H1 (cell line): ENCODE measurements around the gene DNER. TPM values are rescaled to one million over a fixed set of nuclear protein-coding genes. Genes with fewer than 3 reads are reported as not detected.

ENCODE experiments used
- CTCF ChIA-PET: fragments of 300-600 bp; sonication (Branson Sonifier 250); formaldehyde crosslinking; loops from one replicate; lab custom pipeline; 2021; ENCODE audit not compliant: partially characterized antibody; lab: Charles Lee
- POLR2A ChIA-PET: fragments of 300-600 bp; sonication (Branson Sonifier 250); formaldehyde crosslinking; loops from one replicate; lab custom pipeline; 2021; ENCODE audit warnings: inconsistent platforms; ENCODE audit not compliant: partially characterized antibody; lab: Charles Lee
- DNase-seq, 2 experiments: peaks; one replicate each; pipeline versions ENCODE4 v3.0.0 to v3.0.0-alpha.2; 2010 to 2022; ENCODE audit warnings: low spot score in 2 of 2, low read depth in 1 of 2, mixed read lengths in 1 of 2
- FAIRE-seq: peaks from 2 replicates; lab custom pipeline; 2011; peaks lifted over from hg19 to GRCh38; lab: Jason Lieb, UNC
- H2AFZ ChIP-seq: 2 replicates; pipeline ENCODE4 v1.8.1; 2012; ENCODE audit warnings: low read length, inconsistent platforms
- H2AK5ac ChIP-seq: 2 replicates; pipeline ENCODE4 v1.6.1; 2013; ENCODE audit warnings: low read depth, low read length
- H2BK120ac ChIP-seq: replicated peaks from 2 replicates; pipeline ENCODE3; 2013; ENCODE audit warnings: low read depth, low read length, inconsistent platforms
- H2BK12ac ChIP-seq: 2 replicates; pipeline ENCODE4 v1.6.1; 2013; ENCODE audit warnings: low read depth, low read length
- H2BK15ac ChIP-seq: 2 replicates; pipeline ENCODE4 v1.6.1; 2013; ENCODE audit warnings: low read length
- H2BK20ac ChIP-seq: 2 replicates; pipeline ENCODE4 v1.6.1; 2013; ENCODE audit warnings: low read length
- H2BK5ac ChIP-seq: 2 replicates; pipeline ENCODE4 v1.6.1; 2013; ENCODE audit warnings: low read depth, low read length
- H3K14ac ChIP-seq: 2 replicates; pipeline ENCODE4 v1.6.1; 2013; ENCODE audit warnings: inconsistent platforms; ENCODE audit not compliant: insufficient read length
- H3K18ac ChIP-seq: 2 replicates; pipeline ENCODE4 v1.6.1; 2013; ENCODE audit warnings: low read length; ENCODE audit errors: extremely low read depth
- H3K23ac ChIP-seq: 2 replicates; pipeline ENCODE4 v1.6.1; 2013; ENCODE audit warnings: inconsistent platforms; ENCODE audit not compliant: insufficient read length
- H3K23me2 ChIP-seq: 2 replicates; pipeline ENCODE4 v1.6.1; 2013; ENCODE audit warnings: low read depth, low read length
- H3K27ac ChIP-seq: 2 replicates; pipeline ENCODE4 v1.6.1; 2011; ENCODE audit warnings: low read depth, low read length, inconsistent platforms
- H3K27me3 ChIP-seq, 4 experiments: replicated peaks in 1 of 4; 1 replicate in 1 of 4; 2 replicates in 3 of 4; pipeline versions ENCODE4 v1.6.1 to v1.8.1; 2011 to 2013; ENCODE audit warnings: low read length in 3 of 4, mild to moderate bottlenecking in 3 of 4, inconsistent platforms in 2 of 4, mixed read lengths in 2 of 4, moderate library complexity in 1 of 4; ENCODE audit not compliant: control insufficient read depth in 3 of 4, insufficient read depth in 3 of 4; ENCODE audit errors: extremely low read depth in 1 of 4
- H3K36me3 ChIP-seq, 4 experiments: 2 replicates each; pipeline versions ENCODE4 v1.6.1 to v1.8.1; 2011 to 2013; ENCODE audit warnings: mild to moderate bottlenecking in 4 of 4, low read length in 3 of 4, moderate library complexity in 2 of 4, control low read depth in 1 of 4, inconsistent platforms in 1 of 4; ENCODE audit not compliant: insufficient read depth in 4 of 4, control insufficient read depth in 2 of 4
- H3K4ac ChIP-seq: replicated peaks from 2 replicates; pipeline ENCODE3; 2013; ENCODE audit warnings: low read length, low read depth, mixed read lengths, inconsistent platforms; ENCODE audit not compliant: insufficient read length
- H3K4me1 ChIP-seq, 4 experiments: replicated peaks in 1 of 4; 1 replicate in 1 of 4; 2 replicates in 3 of 4; pipeline versions ENCODE4 v1.6.1 to v1.8.1; 2011 to 2013; ENCODE audit warnings: low read length in 3 of 4, inconsistent platforms in 2 of 4, mixed read lengths in 1 of 4; ENCODE audit not compliant: insufficient read depth in 4 of 4, control insufficient read depth in 3 of 4
- H3K4me2 ChIP-seq, 2 experiments: 2 replicates each; pipeline versions ENCODE4 v1.6.1 to v1.8.1; 2011 to 2013; ENCODE audit warnings: low read depth in 2 of 2, low read length in 2 of 2, control low read depth in 1 of 2, inconsistent platforms in 1 of 2, mild to moderate bottlenecking in 1 of 2; ENCODE audit not compliant: insufficient read depth in 1 of 2
- H3K4me3 ChIP-seq, 4 experiments: fragments of 200-600, 300-600 bp in 1 of 4; sonication (generic), shearing (Covaris generic), sonication (Bioruptor Twin) in 1 of 4; 2 replicates each; pipeline versions ENCODE4 v1.5.1 to v1.8.1; 2011 to 2016; ENCODE audit warnings: low read length in 4 of 4, low read depth in 3 of 4, control low read depth in 2 of 4, inconsistent platforms in 2 of 4, mild to moderate bottlenecking in 2 of 4, mixed read lengths in 1 of 4, moderate library complexity in 1 of 4; ENCODE audit not compliant: insufficient read depth in 2 of 4; ENCODE audit errors: extremely low read depth in 1 of 4
- H3K56ac ChIP-seq: replicated peaks from 2 replicates; pipeline ENCODE3; 2013; ENCODE audit warnings: low read depth, mild to moderate bottlenecking, mixed read lengths, low read length, inconsistent platforms; ENCODE audit not compliant: insufficient read length
- H3K79me1 ChIP-seq: 2 replicates; pipeline ENCODE4 v1.6.1; 2013; ENCODE audit warnings: low read depth, low read length, control low read depth
- H3K79me2 ChIP-seq, 2 experiments: 2 replicates each; pipeline versions ENCODE4 v1.6.1 to v1.8.1; 2012 to 2013; ENCODE audit warnings: low read length in 2 of 2, mild to moderate bottlenecking in 2 of 2, inconsistent platforms in 1 of 2; ENCODE audit not compliant: insufficient read depth in 2 of 2, control insufficient read depth in 1 of 2
- H3K9ac ChIP-seq, 4 experiments: replicated peaks in 1 of 4; 1 replicate in 1 of 4; 2 replicates in 3 of 4; pipeline versions ENCODE4 v1.6.1 to v1.8.1; 2011 to 2013; ENCODE audit warnings: low read depth in 3 of 4, low read length in 3 of 4, control low read depth in 2 of 4, mild to moderate bottlenecking in 2 of 4, moderate library complexity in 2 of 4, inconsistent platforms in 1 of 4; ENCODE audit errors: extremely low read depth in 1 of 4
- H3K9me3 ChIP-seq, 2 experiments: 2 replicates each; pipeline versions ENCODE4 v1.6.1 to v1.8.1; 2012 to 2013; ENCODE audit warnings: mild to moderate bottlenecking in 2 of 2, moderate library complexity in 2 of 2, control low read depth in 1 of 2, inconsistent platforms in 1 of 2, low read depth in 1 of 2, low read length in 1 of 2, mixed read lengths in 1 of 2; ENCODE audit not compliant: insufficient read depth in 2 of 2
- H4K20me1 ChIP-seq, 2 experiments: replicated peaks in 1 of 2; 2 replicates each; pipeline versions ENCODE3 to v1.8.1; 2011 to 2013; ENCODE audit warnings: inconsistent platforms in 2 of 2, low read length in 2 of 2, mild to moderate bottlenecking in 1 of 2; ENCODE audit not compliant: insufficient read depth in 2 of 2, control insufficient read depth in 1 of 2
- H4K5ac ChIP-seq: 2 replicates; pipeline ENCODE4 v1.6.1; 2013; ENCODE audit warnings: low read length, low read depth, mixed read lengths, inconsistent platforms; ENCODE audit not compliant: insufficient read length
- H4K8ac ChIP-seq: 2 replicates; pipeline ENCODE4 v1.8.0; 2013; ENCODE audit warnings: mild to moderate bottlenecking, moderate library complexity, low read length, inconsistent platforms; ENCODE audit not compliant: insufficient read depth; ENCODE audit errors: extremely low read depth
- H4K91ac ChIP-seq: replicated peaks from 2 replicates; pipeline ENCODE3; 2013; ENCODE audit warnings: low read length, mixed read lengths, inconsistent platforms; ENCODE audit not compliant: insufficient read length
- TEAD4 ChIP-seq: IDR thresholded peaks from 2 replicates; pipeline ENCODE4 v1.6.1; 2012; ENCODE audit warnings: low read depth, low read length, inconsistent platforms, mixed read lengths
- WGBS, 2 experiments: shearing (Covaris generic) in 1 of 2; methylation state at CpG; one replicate each; pipeline versions ENCODE4 v1.1.6 to v1.1.7; 2013 to 2015; ENCODE audit warnings: low lambda C conversion rate in 2 of 2, mixed read lengths in 2 of 2, inconsistent platforms in 1 of 2, low coverage in 1 of 2, missing lambda C conversion rate in 1 of 2; ENCODE audit not compliant: insufficient replicate concordance in 2 of 2, insufficient coverage in 1 of 2, insufficient read length in 1 of 2; ENCODE audit errors: extremely low coverage in 1 of 2, missing lambda C conversion rate in 1 of 2; 5-methylcytosine and 5-hydroxymethylcytosine counted together
- polyA plus RNA-seq, 7 experiments: library from polyadenylated mRNA; depleted of rRNA in 3 of 7; stranded (reverse) in 5 of 7; unstranded in 2 of 7; fragments of >200 nt in 5 of 7; fragments of 200-250 nt in 2 of 7; gene quantifications; 1 replicate in 5 of 7; 2 replicates in 1 of 7; 4 replicates in 1 of 7; pipeline versions ENCODE4 v1.2.1 to v1.2.3, GENCODE V29; 2011 to 2013; ENCODE audit warnings: missing spikeins in 2 of 7, mixed read lengths in 2 of 7
- total RNA-seq: library from RNA; stranded (reverse); fragmentation: NEBNext Ultra II Directional; extraction: Animal tissue kit (Norgen Biotek cat#: 25700); gene quantifications from 2 replicates; pipeline ENCODE4 v1.2.1, GENCODE V29; 2021

DNER gene
- total and polyA plus RNA-seq, 2 of the 8 experiments (the other 6 are each of a cell fraction or from before 2014, with no cell fraction given), result 6.8 to 16.3 TPM

DNA sequence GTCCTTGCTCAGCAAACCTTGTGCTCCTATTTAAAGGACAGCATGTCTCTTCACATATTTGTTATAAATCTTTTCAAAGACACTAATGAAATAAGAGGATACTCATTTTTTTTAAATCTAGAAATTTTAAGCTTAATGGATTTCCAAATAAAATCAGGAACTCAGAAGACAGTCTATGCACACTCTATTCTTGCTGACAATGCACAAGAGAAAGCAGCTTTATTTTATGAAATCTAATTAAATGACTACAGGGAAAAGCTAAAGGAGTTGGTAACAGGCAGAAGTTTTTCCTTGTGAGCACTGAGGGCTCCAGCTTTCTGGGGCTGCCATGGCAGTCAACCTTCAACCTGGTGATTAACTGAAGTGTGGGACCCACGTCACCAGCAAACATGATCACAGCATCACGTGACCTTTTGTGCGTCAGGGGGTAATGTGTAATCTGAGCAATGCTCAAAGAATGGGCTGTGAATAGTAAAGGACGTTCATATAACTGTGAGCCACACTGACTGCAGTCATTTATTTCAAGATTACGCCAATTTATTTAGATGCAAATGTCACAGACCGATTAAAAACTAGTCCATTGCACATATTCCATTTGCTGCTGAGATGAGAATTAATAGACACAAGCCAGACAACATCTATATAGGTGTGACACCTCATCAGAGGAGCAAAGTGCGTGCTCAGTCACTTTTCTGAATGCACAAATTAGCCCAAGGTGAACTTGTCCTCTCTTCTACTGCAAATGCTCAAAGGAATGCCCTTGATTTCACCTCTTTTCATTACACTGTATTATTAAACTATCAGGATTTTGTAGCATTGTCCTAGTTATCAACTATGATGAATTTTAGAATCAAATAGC is 11.6 kb upstream of the DNER start:
- Histone ChIP-seq H2AFZ (no peak overlapping the region), H4K91ac (no peak overlapping the region), H3K27ac (no peak overlapping the region), H4K8ac (no peak overlapping the region), H4K20me1 (no peaks in the 10 kb centered on the region), H2AK5ac (no peak overlapping the region), H3K79me1 (no peaks in the 10 kb centered on the region), H2BK15ac (no peak overlapping the region), H3K23me2 (no peaks in the 10 kb centered on the region; the same call in 1 of the 2 replicates), H4K5ac (no peak overlapping the region), H3K4me2 (no peak overlapping the region), H3K56ac (no peak overlapping the region), H3K9me3 (no peaks in the 10 kb centered on the region), H3K4ac (no peak overlapping the region), H2BK12ac (no peak overlapping the region), H2BK20ac (no peak overlapping the region), H3K9ac (no peak overlapping the region), H2BK120ac (no peak overlapping the region), H2BK5ac (no peak overlapping the region), H3K14ac (no peak overlapping the region), H3K18ac (no peak overlapping the region), H3K79me2 (no peaks in the 10 kb centered on the region), H3K4me1 (no peaks in the 10 kb centered on the region), H3K27me3 (no peaks in the 10 kb centered on the region), H3K36me3 (no peaks in the 10 kb centered on the region), H3K23ac (no peak overlapping the region), H3K4me3 (no peak overlapping the region)
- no peak for DNase-seq
- 89% methylated on average over 7 of the region's 7 CpGs; no CpG with 5 or more reads in 1 of the 2 experiments for WGBS, 2 experiments
- CTCF ChIA-PET, result interaction anchor here (0.6 to 1.6 kb wide), 4 partner anchors 20 to 200 kb away, joined by 3 to 5 read pairs (median 3); no protein-coding TSS in a partner anchor
- no peak for TF ChIP-seq TEAD4
- no peak for FAIRE-seq
- POLR2A ChIA-PET, result no interaction called here
